ENCODE data around the gene ING4.
A peak's percentile ranks its signal among the peaks of the same experiment; 100 is the strongest.

The ING4 gene

GRCh38 chr12:6685814-6686213 lies 22.9 kb upstream of the ING4 start:
- no peak for DNase-seq

DNA sequence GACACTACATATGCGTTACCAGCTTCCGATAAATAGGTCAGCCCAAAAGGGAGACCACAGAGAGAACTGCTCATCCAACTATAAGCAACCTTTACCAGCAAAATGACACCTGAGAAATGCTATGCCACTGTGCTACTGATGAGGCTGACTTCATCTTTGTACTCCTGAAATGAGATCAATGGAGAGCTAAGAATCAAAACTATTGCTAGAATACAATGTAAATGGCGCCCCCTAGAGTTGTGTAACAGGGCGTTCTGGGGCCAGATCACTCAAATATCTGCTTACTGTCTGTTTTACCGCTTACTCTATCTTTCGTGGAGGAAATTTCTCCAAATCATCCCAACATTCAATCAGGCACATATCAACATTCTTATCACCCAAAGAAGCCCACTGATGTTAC lies 21.7 kb upstream of the ING4 start:
- DNase-seq = peak; percentile 26

DNA sequence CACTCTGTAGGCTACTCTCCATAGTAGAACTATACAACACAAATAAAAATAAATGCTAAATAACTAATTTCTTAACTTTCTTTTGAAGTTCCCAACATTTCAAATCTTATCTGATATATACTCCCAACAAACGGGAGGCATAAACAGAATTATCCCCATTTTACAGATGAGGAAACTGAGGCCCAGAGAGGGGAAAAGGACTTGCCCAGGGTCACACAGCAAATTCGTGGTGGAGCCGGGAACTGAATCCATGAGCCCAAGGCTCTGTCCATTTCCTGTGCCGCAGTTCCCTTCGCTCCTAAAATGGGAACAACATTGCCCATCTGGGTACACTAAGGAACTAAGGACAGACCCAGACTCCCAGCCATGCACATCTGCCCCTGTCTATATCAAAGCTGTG lies 14.0 kb upstream of the ING4 start:
- no peak for DNase-seq

- no peak for DNase-seq
Observed at GRCh38 chr12:6672143-6672542, 9.2 kb upstream of the ING4 start.

- DNase-seq = no peak
Observed at GRCh38 chr12:6667559-6668210, 4.8 kb upstream of the ING4 start.

DNA sequence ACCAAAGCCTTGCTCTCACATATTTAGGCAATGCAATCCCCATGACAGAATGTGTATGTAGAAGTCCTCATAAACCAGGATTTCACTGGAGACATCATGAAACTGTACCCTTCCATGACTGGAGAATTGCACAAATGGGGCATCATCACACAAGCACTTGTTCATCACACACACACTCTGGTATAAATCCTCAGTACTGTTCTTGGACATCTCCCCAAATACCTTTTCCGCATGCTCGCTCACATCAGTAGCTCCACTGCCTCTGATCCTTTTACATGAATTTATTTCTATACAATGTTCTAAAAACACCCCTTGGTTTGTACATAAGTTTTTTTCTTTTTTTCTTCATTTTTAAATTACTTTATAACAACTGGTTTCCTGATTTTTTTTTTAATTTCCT lies 3.3 kb upstream of the ING4 start:
- DNase-seq = no peak

DNA sequence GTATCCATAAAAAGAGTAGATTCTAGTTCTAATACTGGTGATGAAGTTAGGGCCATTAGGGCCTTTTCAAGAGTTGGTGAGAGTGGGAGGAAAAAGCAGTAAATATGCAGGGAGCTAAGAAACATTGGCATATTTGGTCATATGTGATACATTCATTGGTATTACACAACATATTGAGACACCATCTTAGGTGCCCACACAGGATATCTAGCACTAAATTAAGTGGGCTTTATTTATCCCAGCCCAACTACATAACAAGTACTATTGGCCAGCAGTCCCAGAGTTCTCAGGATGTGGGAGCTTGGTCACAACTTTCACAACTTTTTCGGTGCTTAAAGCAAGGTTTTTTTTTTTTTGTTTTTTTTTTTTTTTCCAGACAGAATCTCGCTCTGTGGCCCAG lies 2.0 kb upstream of the ING4 start:
- DNase-seq = no peak

DNA sequence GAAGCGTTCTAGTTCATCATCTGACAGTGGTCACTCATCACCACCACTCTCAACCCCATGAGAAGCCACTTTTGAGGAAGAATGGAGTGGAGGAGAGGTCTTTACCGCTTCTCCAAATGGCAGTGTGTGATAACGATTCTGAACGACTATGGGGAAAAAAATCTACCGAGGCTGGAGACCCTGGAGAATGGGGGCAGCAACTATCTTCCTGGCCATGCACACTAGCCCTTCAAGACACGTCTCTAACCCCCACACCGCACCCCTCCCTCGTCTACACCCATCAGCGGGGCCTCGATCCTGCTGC lies 365 bp downstream of the ING4 start:
- no peak for DNase-seq

DNA sequence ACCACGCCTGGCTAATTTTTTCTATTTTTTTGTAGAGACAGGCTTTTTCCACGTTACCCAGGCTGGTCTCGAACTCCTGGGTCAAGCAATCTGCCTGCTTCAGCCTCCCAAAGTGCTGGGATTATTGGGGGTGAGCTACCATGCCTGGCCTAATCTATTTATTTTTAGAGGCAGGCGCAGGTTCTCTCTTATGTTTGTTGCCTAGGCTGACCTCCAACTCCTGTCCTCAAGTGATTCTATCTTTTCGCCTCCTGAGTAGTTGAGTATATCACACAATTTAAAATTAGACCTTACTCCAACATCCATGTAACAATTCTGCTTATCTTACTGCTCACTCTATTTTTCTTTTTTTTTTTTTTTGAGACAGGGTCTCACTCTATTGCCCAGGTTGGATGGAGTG lies 8.9 kb downstream of the ING4 start:
- no peak for DNase-seq

- DNase-seq = no peak
Observed at GRCh38 chr12:6653342-6653741, 9.6 kb downstream of the ING4 start.

DNA sequence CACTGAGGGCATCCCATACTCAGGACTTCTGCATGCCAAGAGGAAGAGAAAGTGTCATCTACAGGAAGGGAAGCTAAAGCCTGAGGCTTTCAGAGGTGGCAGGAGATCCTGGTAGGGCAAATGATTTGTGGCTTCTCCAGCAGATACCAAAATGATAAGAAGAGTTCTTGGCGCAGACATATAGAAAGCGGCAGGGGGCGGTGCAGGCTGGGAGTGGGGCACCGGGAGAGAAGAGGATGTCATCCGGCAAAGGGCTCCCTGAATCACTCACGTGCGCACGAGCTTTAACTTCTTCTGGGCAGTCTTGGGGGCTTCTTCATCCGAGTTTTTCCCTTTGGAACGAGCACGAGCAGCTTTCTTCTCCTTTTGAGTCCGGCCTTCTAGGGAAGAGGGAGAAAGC lies 10.5 kb downstream of the ING4 start:
- no peak for DNase-seq

- DNase-seq = no peak
Observed at GRCh38 chr12:6650832-6651231, 12.1 kb downstream of the ING4 start.

GRCh38 chr12:6647083-6647604 lies 15.8 kb downstream of the ING4 start, which contains the start of gene ACRBP:
Gene ACRBP, minus strand, starts transcription at chr12:6647432. Its CDS starts 66 bp downstream, at chr12:6647366.
- no peak for DNase-seq

DNA sequence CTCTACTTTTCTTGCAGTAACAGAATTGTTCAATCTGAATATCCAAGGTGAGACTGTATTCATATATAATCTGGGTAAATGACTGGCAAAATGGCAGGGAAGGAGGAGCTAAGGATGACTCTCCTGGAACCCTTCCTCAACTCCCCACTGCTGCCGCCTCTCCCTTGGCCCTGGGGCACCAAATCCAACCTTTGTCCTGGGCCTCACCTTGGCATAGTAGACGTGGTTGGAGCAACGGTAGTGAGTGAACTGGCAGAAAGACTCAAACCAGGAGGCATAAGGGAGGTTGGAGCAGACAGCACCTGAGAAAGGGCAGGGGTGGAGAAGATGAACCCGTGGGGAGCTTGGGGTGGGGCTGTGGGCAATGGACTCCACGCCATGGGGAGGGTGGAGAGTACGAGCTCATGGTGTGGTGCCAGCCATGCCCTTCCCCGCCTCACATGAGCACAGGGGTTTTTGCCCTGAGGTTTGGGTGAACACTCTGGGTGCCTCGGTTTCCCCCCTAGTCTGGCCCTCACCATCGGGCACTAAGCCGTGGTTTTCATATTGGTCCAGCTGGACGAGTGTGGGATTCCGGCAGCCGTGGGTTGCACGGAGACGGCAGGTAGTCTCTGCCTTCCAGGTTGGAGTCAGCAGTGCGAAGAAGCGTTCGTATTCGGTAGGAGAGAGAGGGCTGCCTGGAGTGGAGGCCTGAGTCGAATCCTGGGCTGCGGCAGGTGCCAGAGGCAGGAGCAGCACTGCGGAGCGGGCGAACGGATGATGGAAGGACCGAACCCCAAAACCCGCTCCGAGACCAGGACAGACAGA lies 16.4 kb downstream of the ING4 start:
- no peak for DNase-seq

- no peak for DNase-seq
Observed at GRCh38 chr12:6644903-6645302, 18.0 kb downstream of the ING4 start.

GRCh38 chr12:6644257-6644596 lies 18.7 kb downstream of the ING4 start:
- DNase-seq = no peak

DNA sequence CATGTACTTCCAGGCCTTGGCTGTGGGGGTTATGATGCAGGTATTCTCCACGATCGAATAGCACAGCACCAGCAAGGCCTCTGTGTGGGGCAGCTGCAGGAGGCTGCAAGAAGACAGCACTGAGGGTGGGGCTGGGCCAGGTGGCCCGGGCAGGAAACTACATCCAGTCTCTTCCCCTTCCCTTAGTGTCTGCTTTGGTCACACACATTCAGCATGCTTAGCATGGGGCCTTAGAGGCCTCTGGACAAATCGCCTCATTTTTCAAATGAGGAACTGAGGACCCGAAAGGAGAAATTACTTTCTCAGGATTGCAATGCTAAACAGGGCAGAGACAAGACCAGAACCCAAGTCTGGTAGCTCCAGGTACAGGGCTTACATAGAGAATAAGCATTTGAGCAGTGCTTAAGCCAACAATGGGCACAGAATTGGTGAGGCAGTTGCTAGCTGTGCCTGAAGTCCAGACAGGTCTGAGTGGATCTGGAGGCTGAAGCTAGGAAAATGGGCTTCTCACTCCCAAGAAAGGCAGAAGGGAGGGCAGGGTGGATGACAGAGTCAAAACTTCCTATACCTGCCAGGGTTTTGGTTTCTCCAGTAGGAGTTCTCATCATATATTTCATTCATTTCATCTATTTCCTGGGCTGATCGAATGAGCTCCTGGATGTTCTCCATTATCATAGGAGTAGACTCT lies 19.2 kb downstream of the ING4 start:
- DNase-seq = no peak

DNA sequence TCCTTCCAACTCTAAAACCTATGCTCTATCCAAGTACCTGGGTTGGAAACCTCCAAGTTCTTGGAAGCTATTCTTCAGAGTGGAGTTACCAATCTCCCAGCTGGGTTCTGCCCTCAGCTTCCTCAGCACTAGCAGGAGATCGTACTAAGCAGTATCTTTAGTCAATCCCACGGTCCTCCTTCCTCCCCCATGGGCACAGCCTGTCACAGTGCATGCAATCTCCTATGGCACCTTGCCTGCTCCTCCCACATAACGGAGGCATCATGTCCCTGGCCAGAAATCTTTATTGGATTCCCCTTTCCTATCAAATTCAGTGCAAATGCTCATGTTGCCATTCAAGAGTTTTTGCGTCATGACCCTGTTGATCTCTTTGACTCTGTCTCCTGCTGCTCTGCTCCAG lies 21.8 kb downstream of the ING4 start:
- DNase-seq = no peak

GRCh38 chr12:6640497-6640896 lies 22.4 kb downstream of the ING4 start:
- no peak for DNase-seq

- DNase-seq = no peak
Observed at GRCh38 chr12:6639151-6639801, 23.6 kb downstream of the ING4 start.

- DNase-seq = no peak
Observed at GRCh38 chr12:6638305-6638704, 24.6 kb downstream of the ING4 start.

DNA sequence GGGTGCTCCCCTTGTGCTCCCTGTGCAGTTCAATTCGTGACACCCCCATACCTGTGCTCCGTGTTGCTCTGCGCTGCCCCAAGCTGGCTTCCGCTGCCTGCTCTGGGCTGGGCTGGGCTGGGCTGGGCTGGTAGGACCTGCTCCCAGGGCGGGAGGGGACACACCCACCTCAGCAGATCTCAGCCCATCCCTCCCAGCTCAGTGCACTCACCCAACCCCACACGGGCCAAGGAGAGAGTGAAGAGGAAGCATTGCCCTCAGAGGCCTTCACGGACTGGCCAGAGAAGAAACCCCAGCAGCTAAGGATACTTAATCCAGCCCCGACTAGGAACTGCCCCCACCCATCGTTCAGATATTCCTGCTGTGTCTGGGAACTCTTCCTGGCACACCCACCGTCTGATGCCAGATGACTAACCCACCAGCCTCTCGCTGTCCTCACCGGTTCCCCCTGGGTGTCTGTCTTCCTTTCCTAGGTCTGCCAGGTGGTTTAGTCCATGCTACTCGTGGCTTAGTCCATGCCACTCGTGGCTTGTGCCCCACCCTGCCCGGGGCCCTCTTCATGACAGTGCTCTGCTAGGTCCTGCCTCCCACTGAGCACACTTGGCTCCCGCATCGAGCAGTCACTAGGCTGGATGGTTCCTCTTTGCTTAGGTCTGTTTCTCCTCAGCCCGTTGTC lies 26.9 kb downstream of the ING4 start, which contains the start of gene LPAR5:
Gene LPAR5 (minus strand): TSS at position 104 of the 676 bp plus-strand sequence. CDS start 14,711 bp downstream, outside the sequence.
- no peak for DNase-seq

DNA sequence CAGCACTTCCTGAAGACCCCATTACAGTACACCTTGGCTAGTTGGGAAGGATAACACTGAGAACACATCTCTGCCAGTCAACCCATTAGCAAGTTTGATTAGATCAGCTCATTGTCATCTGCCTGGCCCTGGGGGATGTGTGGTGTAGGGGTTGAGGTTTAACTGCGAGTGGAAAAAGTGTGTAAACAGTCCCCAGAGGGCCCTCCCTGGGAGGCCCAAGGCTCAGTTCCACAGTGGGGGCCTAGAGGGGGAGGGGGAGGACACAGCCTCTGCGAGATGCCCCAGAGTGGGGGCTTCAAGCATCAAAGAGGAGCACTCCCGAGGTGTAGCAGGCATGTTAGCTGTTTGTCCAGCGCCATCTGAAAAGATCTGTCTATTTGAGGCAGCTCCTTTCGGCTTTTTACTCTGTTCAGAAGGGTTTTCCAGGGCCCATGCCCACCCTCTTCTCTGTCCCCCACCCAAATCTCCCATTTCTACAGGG lies 27.5 kb downstream of the ING4 start:
- DNase-seq = no peak
